GM19023 (cell line): ENCODE results near the gene GLB1L3.

Experiments
- ATAC-seq: cut with Tn5 transposase; IDR thresholded peaks from one replicate; pipeline ENCODE4 v1.9.1; 2021; ENCODE audit warnings: mild to moderate bottlenecking, moderate library complexity; ENCODE audit not compliant: unreplicated experiment

The GLB1L3 gene

GRCh38 chr11:134359646-134360045 is 83.5 kb downstream of the GLB1L3 start:
- ATAC-seq, result no peak

- ATAC-seq, result peak; percentile 75
These were observed 84.1 kb downstream of the GLB1L3 start for GRCh38 chr11:134360050-134360835.

DNA sequence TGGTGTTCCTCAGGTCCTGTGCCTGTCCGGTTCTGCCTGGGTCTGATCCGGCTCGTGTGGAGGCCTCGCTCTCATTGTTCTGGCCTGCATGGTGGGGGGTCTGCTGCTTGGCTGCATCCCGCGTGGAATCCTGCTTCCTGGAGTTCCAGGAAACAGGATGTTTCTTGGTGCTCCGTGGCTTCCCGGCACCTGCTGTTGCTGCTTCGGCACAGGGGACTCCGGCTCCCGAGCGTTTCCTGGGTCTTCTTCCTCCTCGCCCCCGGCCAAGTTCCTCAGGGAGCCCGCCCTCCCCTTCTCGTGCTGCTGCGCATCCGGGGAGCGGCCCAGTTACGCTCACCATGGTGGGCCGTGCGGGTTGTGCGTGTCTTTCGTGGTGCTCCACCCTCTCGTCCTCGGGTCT is 85.5 kb downstream of the GLB1L3 start:
- ATAC-seq, result no peak

GRCh38 chr11:134362192-134362901 is 86.2 kb downstream of the GLB1L3 start:
- ATAC-seq, result no peak

DNA sequence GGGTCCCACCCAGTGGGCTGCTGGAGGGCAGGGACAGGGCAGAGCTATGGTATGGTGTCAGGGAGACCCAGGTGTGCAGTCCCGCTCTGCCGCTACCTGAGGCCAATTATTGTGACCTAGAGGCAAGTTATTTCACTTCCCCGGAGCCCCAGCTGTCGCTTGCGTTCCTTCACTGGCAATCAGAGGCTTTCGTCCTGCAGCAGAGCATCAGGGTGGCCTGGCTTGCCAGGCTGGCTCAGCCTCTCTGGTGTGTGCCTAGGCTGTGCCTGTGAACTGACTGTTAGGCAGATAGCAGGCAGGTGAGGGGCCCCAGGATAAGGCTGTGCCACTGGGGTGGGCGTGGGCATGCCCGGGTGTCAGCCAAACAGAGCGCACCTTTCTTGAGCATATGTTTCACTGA is 87.0 kb downstream of the GLB1L3 start:
- no peak for ATAC-seq

- no peak for ATAC-seq
These were observed 87.4 kb downstream of the GLB1L3 start for GRCh38 chr11:134363592-134363991.

DNA sequence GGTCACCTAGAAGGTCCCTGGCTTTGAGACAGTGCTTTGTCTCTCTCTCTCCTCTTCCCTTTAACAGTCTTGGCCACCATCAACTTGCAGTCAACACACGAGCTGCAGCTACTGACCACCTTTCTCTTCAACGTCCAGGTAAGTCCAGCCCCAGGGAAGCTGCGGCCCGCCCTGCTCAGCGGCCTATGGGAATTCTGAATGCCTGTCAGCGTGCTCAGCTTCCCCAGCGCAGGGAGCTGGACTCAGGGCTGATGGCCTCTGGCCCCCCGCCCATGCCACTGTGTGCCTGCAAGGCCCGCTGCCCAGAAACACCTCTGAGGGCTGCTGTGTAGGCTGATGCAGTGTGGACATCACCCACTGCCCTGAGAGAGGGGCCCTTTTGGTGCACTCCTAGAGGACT is 88.1 kb downstream of the GLB1L3 start:
- no peak for ATAC-seq

- no peak for ATAC-seq
These were observed 89.1 kb downstream of the GLB1L3 start for GRCh38 chr11:134365011-134365925.

- ATAC-seq, result no peak
These were observed 90.1 kb downstream of the GLB1L3 start for GRCh38 chr11:134366254-134366653.

DNA sequence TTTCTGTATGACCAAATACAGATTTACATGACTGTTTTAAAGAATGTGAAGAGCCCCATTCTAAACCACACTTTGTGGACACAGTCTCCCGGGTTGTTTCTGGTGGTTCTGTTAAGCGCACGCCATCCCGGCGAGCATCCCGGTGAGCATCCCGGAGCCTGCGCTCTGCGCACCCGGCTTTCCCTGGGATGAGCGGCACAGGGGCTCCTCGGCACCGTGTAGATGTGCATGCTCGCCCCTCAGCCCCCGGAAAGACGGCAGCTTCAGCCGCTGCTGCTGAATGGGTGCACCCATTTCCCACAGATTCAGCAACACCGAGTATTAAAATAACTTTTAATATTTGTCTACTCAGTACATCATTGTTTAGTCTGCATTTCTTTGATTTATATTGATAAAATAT is 91.6 kb downstream of the GLB1L3 start:
- no peak for ATAC-seq
